ENCODE data around the gene PPP1R14C.

- TF ChIP-seq CTCF (optimal IDR thresholded peaks at IDR 0.05 in 1 of 3, IDR thresholded peaks at IDR 0.05 in 1 of 3, conservative IDR thresholded peaks at IDR 0.05 in 1 of 3; ENCODE audit: extremely low read depth in 1 of 3, insufficient read depth in 2 of 3, low read length in 3 of 3) = no peak
- TF ChIP-seq EZH2 (IDR thresholded peaks at IDR 0.05; ENCODE audit: low read length) = no peak
Measured at GRCh38 chr6:150133686-150134085, 9.2 kb upstream of the PPP1R14C start.

All from keratinocyte (primary cell).